ENCODE data around the gene CAMK1D. TPM values are rescaled to one million over a fixed set of nuclear protein-coding genes. Genes with fewer than 3 reads are reported as not detected.

The CAMK1D gene
- total and polyA plus RNA-seq, 2 of the 8 experiments (the other 6 are each of a cell fraction or from before 2014, with no cell fraction given) = 3.5 to 10.6 TPM

DNA sequence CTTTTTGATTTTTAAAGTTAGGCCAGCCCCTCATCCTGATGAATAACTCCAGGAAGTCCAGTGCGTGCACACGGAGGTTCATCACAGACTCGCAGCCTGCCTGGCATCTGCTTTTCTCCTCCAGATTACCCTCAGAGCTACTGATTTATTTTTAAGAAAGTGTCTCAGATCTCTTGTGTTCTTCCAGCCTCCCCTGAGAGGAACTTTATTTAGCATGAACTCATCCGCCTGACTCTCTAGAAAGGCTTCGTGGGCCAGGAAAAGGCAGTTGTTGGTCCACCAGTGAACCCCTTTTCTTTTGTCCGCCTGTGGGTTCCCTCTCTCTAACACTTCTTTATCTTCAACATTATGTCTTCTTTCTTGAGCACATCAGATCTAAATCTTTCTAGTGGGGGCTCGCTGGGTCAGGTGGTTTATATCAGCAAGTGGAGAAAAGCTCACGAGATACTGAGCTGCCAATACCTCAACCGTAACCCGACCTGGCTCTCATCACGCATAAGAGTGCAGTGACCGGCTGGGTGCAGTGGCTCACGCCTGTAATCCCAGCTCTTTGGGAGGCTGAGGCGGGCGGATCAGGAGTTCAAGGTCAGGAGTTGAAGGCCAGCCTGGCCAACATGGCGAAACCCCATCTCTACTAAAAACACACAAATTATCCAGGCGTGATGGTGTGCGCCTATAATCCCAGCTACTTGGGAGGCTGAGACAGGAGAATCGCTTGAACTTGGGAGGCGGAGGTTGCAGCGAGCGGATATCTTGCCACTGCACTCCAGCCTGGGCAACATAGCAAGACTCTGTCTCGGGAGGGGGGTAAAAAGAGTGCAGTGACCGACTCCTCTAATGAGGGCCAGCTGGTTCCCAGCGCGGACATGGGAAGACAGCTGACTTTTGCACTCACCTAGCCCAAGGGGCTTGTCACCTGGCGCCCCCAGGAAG is 489.9 kb downstream of the CAMK1D start:
- Histone ChIP-seq H3K4me3 (ENCODE audit: extremely low read depth in 1 of 4, insufficient read depth in 2 of 4, low read depth in 3 of 4, low read length in 4 of 4) (no peak overlapping the region), H3K23me2 (ENCODE audit: low read depth, low read length) (no peaks in the 10 kb centered on the region), H3K4ac (replicated peaks; ENCODE audit: insufficient read length, low read depth, low read length) (no peak overlapping the region), H4K20me1 (replicated peaks in 1 of 2; ENCODE audit: control insufficient read depth in 1 of 2, insufficient read depth in 2 of 2, low read length in 2 of 2) (no peaks in the 10 kb centered on the region), H3K79me1 (ENCODE audit: low read depth, low read length) (no peaks in the 10 kb centered on the region), H3K79me2 (ENCODE audit: control insufficient read depth in 1 of 2, insufficient read depth in 2 of 2, low read length in 2 of 2) (no peaks in the 10 kb centered on the region), H3K9me3 (ENCODE audit: insufficient read depth in 2 of 2, low read depth in 1 of 2, low read length in 1 of 2) (no peaks in the 10 kb centered on the region), H3K4me2 (ENCODE audit: insufficient read depth in 1 of 2, low read depth in 2 of 2, low read length in 2 of 2) (no peak overlapping the region), H3K9ac (replicated peaks in 1 of 4; ENCODE audit: extremely low read depth in 1 of 4, low read depth in 3 of 4, low read length in 3 of 4) (no peak overlapping the region), H4K5ac (ENCODE audit: insufficient read length, low read depth, low read length) (no peak overlapping the region), H3K18ac (ENCODE audit: extremely low read depth, low read length) (no peak overlapping the region), H3K23ac (ENCODE audit: insufficient read length) (no peak overlapping the region), H2BK12ac (ENCODE audit: low read depth, low read length) (no peak overlapping the region), H3K4me1 (replicated peaks in 1 of 4; ENCODE audit: control insufficient read depth in 3 of 4, insufficient read depth in 4 of 4, low read length in 3 of 4) (peaks cover 0 to 4% (median 0%) of the 10 kb centered on the region in 4 experiments; a peak in 4 of 7 replicates), H2BK5ac (ENCODE audit: low read depth, low read length) (no peak overlapping the region), H4K91ac (replicated peaks; ENCODE audit: insufficient read length, low read length) (no peak overlapping the region), H4K8ac (ENCODE audit: extremely low read depth, insufficient read depth, low read length) (no peak overlapping the region), H2BK15ac (ENCODE audit: low read length) (no peak overlapping the region), H2BK120ac (replicated peaks; ENCODE audit: low read depth, low read length) (no peak overlapping the region), H2BK20ac (ENCODE audit: low read length) (no peak overlapping the region), H3K14ac (ENCODE audit: insufficient read length) (no peak overlapping the region), H2AFZ (ENCODE audit: low read length) (no peak overlapping the region; the same call in 1 of the 2 replicates), H3K56ac (replicated peaks; ENCODE audit: insufficient read length, low read depth, low read length) (no peak overlapping the region), H3K36me3 (ENCODE audit: control insufficient read depth in 2 of 4, insufficient read depth in 4 of 4, low read length in 3 of 4) (no peaks in the 10 kb centered on the region), H3K27ac (ENCODE audit: low read depth, low read length) (no peak overlapping the region), H2AK5ac (ENCODE audit: low read depth, low read length) (no peak overlapping the region), H3K27me3 (replicated peaks in 1 of 4; ENCODE audit: control insufficient read depth in 3 of 4, extremely low read depth in 1 of 4, insufficient read depth in 3 of 4, low read length in 3 of 4) (no peaks in the 10 kb centered on the region)
- no peak for DNase-seq (ENCODE audit: low read depth in 1 of 2, low spot score in 2 of 2)
- CTCF ChIA-PET (ENCODE audit: partially characterized antibody) = interaction anchor here (0.6 to 4.8 kb wide), 11 partner anchors 9 to 129 kb away, joined by 3 to 38 read pairs (median 4); no protein-coding TSS in a partner anchor
- WGBS, 2 experiments (ENCODE audit: extremely low coverage in 1 of 2, insufficient coverage in 1 of 2, insufficient read length in 1 of 2, insufficient replicate concordance in 2 of 2, low coverage in 1 of 2, low lambda C conversion rate in 2 of 2, missing lambda C conversion rate in 1 of 2) = 84% methylated on average over 27 of the region's 27 CpGs; no CpG with 5 or more reads in 1 of the 2 experiments
- no peak for FAIRE-seq
- POLR2A ChIA-PET (ENCODE audit: partially characterized antibody) = no interaction called here
- TF ChIP-seq KDM1A (IDR thresholded peaks at IDR 0.05; ENCODE audit: borderline replicate concordance, low read length) (peak; percentile 40; the same call in 1 of the 2 replicates), POLR2AphosphoS5 (IDR thresholded peaks at IDR 0.05; ENCODE audit: low read depth, low read length) (no peak)

Data from H1 (cell line).